Adrenal gland (tissue), 5 donors: ENCODE data around the gene FLACC1.

Experiments used
- POLR2A ChIP-seq, 2 donors: fragments of 450-650 bp; IDR thresholded peaks; one replicate each; pipeline ENCODE4 v1.6.1; 2017; ENCODE audit warnings: antibody characterized with exemption in 2 of 2, mild to moderate bottlenecking in 2 of 2, moderate library complexity in 1 of 2
- TF ChIP-seq, protein P1 (sequence below), 6 experiments: fragments of 450-650 bp in 4 of 6; fragments of 200-600 bp in 2 of 6; sonication (generic) in 1 of 6; IDR thresholded peaks; 1 replicate in 5 of 6; 2 replicates in 1 of 6; pipeline versions ENCODE4 v1.5.1 to v1.8.0; 2016 to 2021; ENCODE audit warnings: antibody characterized with exemption in 6 of 6, mild to moderate bottlenecking in 2 of 6, moderate library complexity in 1 of 6
- donor health status: DM: no; HTN: no; CAD: no.

DNA sequence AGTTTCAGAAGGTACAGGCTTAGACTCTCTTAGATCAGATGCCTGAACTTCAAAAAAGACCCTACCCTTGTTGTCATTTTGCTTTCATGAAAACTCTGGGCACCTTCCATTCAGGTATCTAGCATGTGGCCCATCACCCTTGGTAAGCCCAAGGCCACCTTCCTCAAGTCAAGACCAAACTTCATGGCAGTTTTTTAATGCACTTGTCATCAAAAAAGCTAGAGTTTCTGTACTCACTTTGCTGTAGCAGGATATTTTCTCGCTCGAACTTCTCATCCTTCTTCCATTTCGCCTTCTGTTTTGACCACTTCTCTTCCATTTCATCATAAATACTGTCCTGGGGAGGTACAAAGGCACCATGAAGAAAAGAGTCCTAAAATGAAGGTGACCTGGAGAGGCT lies 48.2 kb downstream of the FLACC1 start:
- TF ChIP-seq, protein P1, sequence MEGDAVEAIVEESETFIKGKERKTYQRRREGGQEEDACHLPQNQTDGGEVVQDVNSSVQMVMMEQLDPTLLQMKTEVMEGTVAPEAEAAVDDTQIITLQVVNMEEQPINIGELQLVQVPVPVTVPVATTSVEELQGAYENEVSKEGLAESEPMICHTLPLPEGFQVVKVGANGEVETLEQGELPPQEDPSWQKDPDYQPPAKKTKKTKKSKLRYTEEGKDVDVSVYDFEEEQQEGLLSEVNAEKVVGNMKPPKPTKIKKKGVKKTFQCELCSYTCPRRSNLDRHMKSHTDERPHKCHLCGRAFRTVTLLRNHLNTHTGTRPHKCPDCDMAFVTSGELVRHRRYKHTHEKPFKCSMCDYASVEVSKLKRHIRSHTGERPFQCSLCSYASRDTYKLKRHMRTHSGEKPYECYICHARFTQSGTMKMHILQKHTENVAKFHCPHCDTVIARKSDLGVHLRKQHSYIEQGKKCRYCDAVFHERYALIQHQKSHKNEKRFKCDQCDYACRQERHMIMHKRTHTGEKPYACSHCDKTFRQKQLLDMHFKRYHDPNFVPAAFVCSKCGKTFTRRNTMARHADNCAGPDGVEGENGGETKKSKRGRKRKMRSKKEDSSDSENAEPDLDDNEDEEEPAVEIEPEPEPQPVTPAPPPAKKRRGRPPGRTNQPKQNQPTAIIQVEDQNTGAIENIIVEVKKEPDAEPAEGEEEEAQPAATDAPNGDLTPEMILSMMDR (IDR thresholded peaks at IDR 0.05) = no peak
- TF ChIP-seq POLR2A (IDR thresholded peaks at IDR 0.05) = no peak
